ENCODE results near the gene FAM53A. TPM values are rescaled to one million over a fixed set of nuclear protein-coding genes. Genes with fewer than 3 reads are reported as not detected.
"Not testable (repeated sequence)": the region's sequence is repeated elsewhere in the genome, so short reads cannot be mapped to it uniquely, and the experiment has no call there.

FAM53A gene
- total RNA-seq, 3 donors from 2014 or later (not counting 1 experiment from before 2014, with no cell fraction given), result 1.9 to 2.9 (median 2.3) TPM

GRCh38 chr4:1609901-1610790 lies 74.0 kb downstream of the FAM53A start:
- DNase-seq, result no peak
- peaks cover 6 to 7% of the 10 kb centered on the region in 2 donors for H3K4me1 Mint-ChIP-seq
- H3K36me3 Mint-ChIP-seq, result no peaks in the 10 kb centered on the region

GRCh38 chr4:1608821-1609500 lies 75.2 kb downstream of the FAM53A start:
- no peak overlapping the region for H3K27ac Mint-ChIP-seq
- TF ChIP-seq, protein P1, sequence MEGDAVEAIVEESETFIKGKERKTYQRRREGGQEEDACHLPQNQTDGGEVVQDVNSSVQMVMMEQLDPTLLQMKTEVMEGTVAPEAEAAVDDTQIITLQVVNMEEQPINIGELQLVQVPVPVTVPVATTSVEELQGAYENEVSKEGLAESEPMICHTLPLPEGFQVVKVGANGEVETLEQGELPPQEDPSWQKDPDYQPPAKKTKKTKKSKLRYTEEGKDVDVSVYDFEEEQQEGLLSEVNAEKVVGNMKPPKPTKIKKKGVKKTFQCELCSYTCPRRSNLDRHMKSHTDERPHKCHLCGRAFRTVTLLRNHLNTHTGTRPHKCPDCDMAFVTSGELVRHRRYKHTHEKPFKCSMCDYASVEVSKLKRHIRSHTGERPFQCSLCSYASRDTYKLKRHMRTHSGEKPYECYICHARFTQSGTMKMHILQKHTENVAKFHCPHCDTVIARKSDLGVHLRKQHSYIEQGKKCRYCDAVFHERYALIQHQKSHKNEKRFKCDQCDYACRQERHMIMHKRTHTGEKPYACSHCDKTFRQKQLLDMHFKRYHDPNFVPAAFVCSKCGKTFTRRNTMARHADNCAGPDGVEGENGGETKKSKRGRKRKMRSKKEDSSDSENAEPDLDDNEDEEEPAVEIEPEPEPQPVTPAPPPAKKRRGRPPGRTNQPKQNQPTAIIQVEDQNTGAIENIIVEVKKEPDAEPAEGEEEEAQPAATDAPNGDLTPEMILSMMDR (IDR thresholded peaks at IDR 0.05), result no peak

More at GRCh38 chr4:1609901-1610790, 74.0 kb downstream of the FAM53A start:
- H3K27me3 ChIP-seq (ENCODE audit: control insufficient read depth, insufficient read depth, low read length), result no peaks in the 10 kb centered on the region
- no peak for ATAC-seq
- WGBS (ENCODE audit: insufficient coverage), result 94% methylated on average over 27 of the region's 27 CpGs
- H3K4me3 Mint-ChIP-seq, result no peak overlapping the region
- intact Hi-C loops (cut with micrococcal nuclease), result no loop called here
- H3K27ac Mint-ChIP-seq, result no peak overlapping the region
- H3K9me3 Mint-ChIP-seq, result no peaks in the 10 kb centered on the region
- no peak overlapping the region for H3K27ac ChIP-seq (ENCODE audit: low read length)
- no peak overlapping the region for H3K4me3 ChIP-seq (ENCODE audit: low read length)
- TF ChIP-seq, protein P1 (IDR thresholded peaks at IDR 0.05), result no peak
- peaks cover 3% of the 10 kb centered on the region for H3K4me1 ChIP-seq (ENCODE audit: control insufficient read depth, insufficient read depth, low read length)
- H3K27me3 Mint-ChIP-seq (ENCODE audit: low read depth in 2 of 2), result no peaks in the 10 kb centered on the region
- no peaks in the 10 kb centered on the region for H3K9me3 ChIP-seq (ENCODE audit: control insufficient read depth, insufficient read depth, low read length)
- H3K36me3 ChIP-seq (ENCODE audit: control insufficient read depth, insufficient read depth, low read length), result no peaks in the 10 kb centered on the region

GRCh38 chr4:1608196-1608820 lies 75.8 kb downstream of the FAM53A start:
- Mint-ChIP-seq H3K4me3 (no peak overlapping the region), H3K36me3 (no peaks in the 10 kb centered on the region), H3K4me1 (no peaks in the 10 kb centered on the region), H3K27ac (no peak overlapping the region), H3K9me3 (no peaks in the 10 kb centered on the region), H3K27me3 (ENCODE audit: low read depth in 2 of 2) (no peaks in the 10 kb centered on the region)
- intact Hi-C loops (cut with micrococcal nuclease), result no loop called here
- Histone ChIP-seq H3K4me1 (ENCODE audit: control insufficient read depth, insufficient read depth, low read length) (peaks cover 6% of the 10 kb centered on the region), H3K27ac (ENCODE audit: low read length) (no peak overlapping the region), H3K36me3 (ENCODE audit: control insufficient read depth, insufficient read depth, low read length) (no peaks in the 10 kb centered on the region), H3K9me3 (ENCODE audit: control insufficient read depth, insufficient read depth, low read length) (no peaks in the 10 kb centered on the region), H3K27me3 (ENCODE audit: control insufficient read depth, insufficient read depth, low read length) (no peaks in the 10 kb centered on the region), H3K4me3 (ENCODE audit: low read length) (no peak overlapping the region)
- TF ChIP-seq, protein P1 (IDR thresholded peaks at IDR 0.05), result no peak
- DNase-seq (no peak), ATAC-seq (no peak)
- 89% methylated on average over 24 of the region's 24 CpGs for WGBS (ENCODE audit: insufficient coverage)

More at GRCh38 chr4:1608821-1609500, 75.2 kb downstream of the FAM53A start:
- WGBS (ENCODE audit: insufficient coverage), result 88% methylated on average over 17 of the region's 17 CpGs
- no peak overlapping the region for H3K4me3 ChIP-seq (ENCODE audit: low read length)
- intact Hi-C loops (cut with micrococcal nuclease), result no loop called here
- H3K27me3 ChIP-seq (ENCODE audit: control insufficient read depth, insufficient read depth, low read length), result no peaks in the 10 kb centered on the region
- ATAC-seq (no peak), DNase-seq (no peak)
- H3K4me1 Mint-ChIP-seq, result no peaks in the 10 kb centered on the region
- no peaks in the 10 kb centered on the region for H3K9me3 ChIP-seq (ENCODE audit: control insufficient read depth, insufficient read depth, low read length)
- no peaks in the 10 kb centered on the region for H3K36me3 ChIP-seq (ENCODE audit: control insufficient read depth, insufficient read depth, low read length)
- H3K36me3 Mint-ChIP-seq, result no peaks in the 10 kb centered on the region
- H3K9me3 Mint-ChIP-seq, result no peaks in the 10 kb centered on the region
- no peak overlapping the region for H3K27ac ChIP-seq (ENCODE audit: low read length)
- no peak overlapping the region for H3K4me3 Mint-ChIP-seq
- H3K27me3 Mint-ChIP-seq (ENCODE audit: low read depth in 2 of 2), result no peaks in the 10 kb centered on the region
- H3K4me1 ChIP-seq (ENCODE audit: control insufficient read depth, insufficient read depth, low read length), result peaks cover 6% of the 10 kb centered on the region

DNA sequence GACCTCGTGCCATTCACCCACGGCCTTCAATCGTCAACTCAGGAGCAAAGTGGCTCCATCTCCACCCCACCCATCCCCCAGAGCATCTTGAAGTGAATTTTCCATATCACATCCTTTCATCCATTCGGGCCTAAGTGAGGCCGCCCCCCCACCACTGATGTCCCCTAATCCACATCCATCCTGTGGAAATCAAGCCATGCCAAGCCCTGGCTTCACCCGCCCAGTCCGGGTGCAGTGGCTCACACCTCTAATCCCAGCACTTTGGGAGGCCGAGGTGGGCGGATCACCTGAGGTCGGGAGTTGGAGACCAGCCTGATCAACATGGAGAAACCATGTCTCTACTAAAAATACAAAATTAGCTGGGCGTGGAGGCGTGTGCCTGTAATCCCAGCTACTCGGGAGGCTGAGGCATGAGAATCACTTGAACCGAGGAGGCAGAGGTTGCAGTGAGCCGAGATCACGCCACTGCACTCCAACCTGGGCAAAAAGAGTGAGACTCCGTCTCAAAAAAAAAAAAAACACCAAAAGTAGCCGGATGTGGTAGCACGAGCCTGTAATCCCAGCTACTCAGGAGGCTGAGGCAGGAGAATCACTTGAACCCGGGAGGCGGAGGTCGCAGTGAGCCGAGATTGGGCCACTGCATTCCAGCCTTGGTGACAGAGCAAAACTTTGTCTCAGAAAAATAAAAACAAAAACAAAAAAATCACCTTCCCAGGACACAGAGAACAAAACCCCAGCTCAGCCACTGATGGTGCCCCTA lies 76.5 kb downstream of the FAM53A start:
- H3K36me3 Mint-ChIP-seq; intact Hi-C loops (cut with micrococcal nuclease): not testable (repeated sequence)

More for the DNA sequence above, 76.5 kb downstream of the FAM53A start:
- ATAC-seq; H3K9me3 ChIP-seq (ENCODE audit: control insufficient read depth, insufficient read depth, low read length); H3K4me1 Mint-ChIP-seq; H3K27me3 ChIP-seq (ENCODE audit: control insufficient read depth, insufficient read depth, low read length); H3K27me3 Mint-ChIP-seq (ENCODE audit: low read depth in 2 of 2); DNase-seq; H3K4me3 Mint-ChIP-seq; H3K4me1 ChIP-seq (ENCODE audit: control insufficient read depth, insufficient read depth, low read length); H3K9me3 Mint-ChIP-seq; H3K4me3 ChIP-seq (ENCODE audit: low read length); H3K27ac ChIP-seq (ENCODE audit: low read length); H3K27ac Mint-ChIP-seq; H3K36me3 ChIP-seq (ENCODE audit: control insufficient read depth, insufficient read depth, low read length): not testable (repeated sequence)
- WGBS (ENCODE audit: insufficient coverage), result 93% methylated on average over 23 of the region's 23 CpGs

Measured in natural killer cell (primary cell).